NCI-H2227 treated with DMSO at 0.1 percent for 48 hours (cell line): ENCODE data around the gene ST7.
"Not testable (repeated sequence)": the region's sequence is repeated elsewhere in the genome, so short reads cannot be mapped to it uniquely, and the experiment has no call there.

Experiments used
- DNase-seq: peaks from one replicate; lab custom pipeline; 2025; lab: John Stamatoyannopoulos, UW

The ST7 gene

GRCh38 chr7:117009705-117010361, 56.5 kb downstream of the ST7 start:
- no peak for DNase-seq

- DNase-seq, result no peak
Measured at GRCh38 chr7:117010375-117011133, 57.3 kb downstream of the ST7 start.

- DNase-seq, result no peak
Measured at GRCh38 chr7:117011419-117012260, 58.3 kb downstream of the ST7 start.

GRCh38 chr7:117012284-117012683, 59.0 kb downstream of the ST7 start:
- DNase-seq, result no peak

GRCh38 chr7:117012696-117013095, 59.4 kb downstream of the ST7 start:
- no peak for DNase-seq

GRCh38 chr7:117014099-117014656, 60.9 kb downstream of the ST7 start:
- DNase-seq, result no peak

- DNase-seq, result peak; percentile 52
Measured at GRCh38 chr7:117014673-117015133, 61.4 kb downstream of the ST7 start.

GRCh38 chr7:117015258-117016184, 62.2 kb downstream of the ST7 start:
- DNase-seq, result no peak

- no peak for DNase-seq
Measured at GRCh38 chr7:117017017-117017451, 63.7 kb downstream of the ST7 start.

GRCh38 chr7:117017702-117018266, 64.5 kb downstream of the ST7 start:
- DNase-seq, result no peak

- DNase-seq, result no peak
Measured at GRCh38 chr7:117018713-117019112, 65.4 kb downstream of the ST7 start.

- DNase-seq, result no peak
Measured at GRCh38 chr7:117019287-117019686, 66.0 kb downstream of the ST7 start.

GRCh38 chr7:117019786-117020590, 66.7 kb downstream of the ST7 start:
- DNase-seq, result peak; percentile 89

- DNase-seq, result peak; percentile 52
Measured at GRCh38 chr7:117020591-117020973, 67.3 kb downstream of the ST7 start.

GRCh38 chr7:117021366-117021765, 68.1 kb downstream of the ST7 start:
- DNase-seq, result no peak

GRCh38 chr7:117021986-117022385, 68.7 kb downstream of the ST7 start:
- no peak for DNase-seq

- DNase-seq, result no peak
Measured at GRCh38 chr7:117023325-117023854, 70.1 kb downstream of the ST7 start.

GRCh38 chr7:117024811-117025210, 71.5 kb downstream of the ST7 start:
- DNase-seq, result no peak

- DNase-seq, result no peak
Measured at GRCh38 chr7:117025891-117026290, 72.6 kb downstream of the ST7 start.

GRCh38 chr7:117030346-117030745, 77.0 kb downstream of the ST7 start:
- not testable (repeated sequence) for DNase-seq
